Effector memory CD8-positive, alpha-beta T cell (primary cell): Measurements from ENCODE around the gene WWP2.
"Not testable (repeated sequence)": the region's sequence is repeated elsewhere in the genome, so short reads cannot be mapped to it uniquely, and the experiment has no call there.

Experiments used
- ATAC-seq: fragments of 150-1000 bp; cut with Tn5 transposase; replicated peaks from 2 replicates; pipeline ENCODE4 v1.10.0; 2021; ENCODE audit warnings: mild to moderate bottlenecking, moderate library complexity
- DNase-seq, 3 experiments: peaks; one replicate each; pipeline ENCODE4 v3.0.0; 2021
- H3K27ac Mint-ChIP-seq, 2 donors: one replicate each; pipeline ENCODE4 v1.8.0; 2022; ENCODE audit warnings: mild to moderate bottlenecking in 2 of 2, mixed read lengths in 2 of 2, moderate library complexity in 2 of 2
- H3K27me3 Mint-ChIP-seq, 2 donors: one replicate each; pipeline ENCODE4 v1.8.0; 2022; ENCODE audit warnings: mixed read lengths in 2 of 2
- H3K36me3 Mint-ChIP-seq: one replicate; pipeline ENCODE4 v1.8.0; 2022; ENCODE audit warnings: mild to moderate bottlenecking, moderate library complexity, mixed read lengths; ENCODE audit not compliant: insufficient read depth
- H3K4me1 Mint-ChIP-seq, 2 donors: one replicate each; pipeline ENCODE4 v1.8.0; 2022; ENCODE audit warnings: low read depth in 2 of 2, mixed read lengths in 2 of 2
- H3K4me3 Mint-ChIP-seq, 2 donors: one replicate each; pipeline ENCODE4 v1.8.0; 2022; ENCODE audit warnings: mild to moderate bottlenecking in 2 of 2, mixed read lengths in 2 of 2, moderate library complexity in 2 of 2
- H3K9me3 Mint-ChIP-seq, 2 donors: one replicate each; pipeline ENCODE4 v1.8.0; 2022; ENCODE audit warnings: mixed read lengths in 2 of 2

WWP2 gene

GRCh38 chr16:69941251-69942098 is 179.3 kb downstream of the WWP2 start:
- H3K4me1 Mint-ChIP-seq: no peaks in the 10 kb centered on the region
- H3K36me3 Mint-ChIP-seq: peaks cover 27% of the 10 kb centered on the region
- ATAC-seq (no peak), DNase-seq (no peak)
- no peaks in the 10 kb centered on the region for H3K27me3 Mint-ChIP-seq
- no peaks in the 10 kb centered on the region for H3K9me3 Mint-ChIP-seq
- H3K27ac Mint-ChIP-seq: no peak overlapping the region
- no peak overlapping the region for H3K4me3 Mint-ChIP-seq

DNA sequence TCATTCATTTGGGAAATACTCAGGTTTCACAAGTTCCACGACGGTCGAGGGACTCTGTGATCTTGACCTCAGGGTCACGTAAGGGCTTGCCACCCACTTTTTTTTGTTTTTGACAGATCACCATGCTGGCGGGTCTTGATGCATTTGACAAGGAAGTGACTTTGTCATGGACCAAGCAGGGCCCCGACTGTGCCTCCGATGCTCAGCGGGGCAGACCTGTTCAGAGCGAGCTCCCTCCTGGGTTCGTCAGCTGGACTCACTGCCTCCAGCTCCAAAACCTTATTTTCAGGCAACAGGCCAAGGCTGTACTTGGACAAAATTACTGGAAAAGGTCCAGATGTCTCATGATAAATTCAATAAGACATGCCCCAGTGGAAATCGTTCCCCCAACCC is 180.0 kb downstream of the WWP2 start:
- no peaks in the 10 kb centered on the region for H3K4me1 Mint-ChIP-seq
- H3K27me3 Mint-ChIP-seq: no peaks in the 10 kb centered on the region
- peaks cover 22% of the 10 kb centered on the region for H3K36me3 Mint-ChIP-seq
- no peaks in the 10 kb centered on the region for H3K9me3 Mint-ChIP-seq
- no peak for ATAC-seq
- no peak for DNase-seq
- H3K4me3 Mint-ChIP-seq: no peak overlapping the region
- no peak overlapping the region for H3K27ac Mint-ChIP-seq

DNA sequence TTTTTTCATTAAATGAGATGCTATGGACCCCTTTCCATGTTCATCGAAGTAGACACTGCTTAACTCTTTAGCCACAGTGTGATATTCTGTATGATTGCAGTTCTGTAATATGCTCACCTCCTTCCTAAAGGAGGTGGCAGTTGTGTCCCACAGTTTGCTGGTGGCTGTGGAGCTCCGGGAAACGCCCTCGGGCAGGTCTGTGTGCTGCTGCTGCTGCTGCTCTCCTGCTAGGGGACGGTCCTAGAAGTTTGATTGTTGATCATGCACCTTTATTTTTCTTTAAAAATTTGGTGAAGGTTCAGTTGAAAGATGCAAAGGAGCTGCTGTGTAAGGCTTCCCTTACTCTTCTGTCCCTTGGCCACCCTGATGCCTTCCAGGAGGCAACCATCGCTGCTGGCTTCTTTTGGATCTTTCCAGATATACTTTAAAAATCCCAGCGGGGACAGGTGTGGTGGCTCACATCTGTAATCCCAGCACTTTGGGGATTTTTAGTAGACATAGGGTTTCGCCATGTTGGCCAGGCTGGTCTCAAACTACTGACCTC is 180.6 kb downstream of the WWP2 start:
- no peak for DNase-seq
- Mint-ChIP-seq H3K4me3 (no peak overlapping the region), H3K27me3 (no peaks in the 10 kb centered on the region), H3K27ac (no peak overlapping the region), H3K9me3 (no peaks in the 10 kb centered on the region), H3K4me1 (no peaks in the 10 kb centered on the region), H3K36me3 (peaks cover 17% of the 10 kb centered on the region)
- no peak for ATAC-seq

GRCh38 chr16:69943241-69944036 is 181.3 kb downstream of the WWP2 start:
- H3K27me3 Mint-ChIP-seq, H3K27ac Mint-ChIP-seq: not testable (repeated sequence)

DNA sequence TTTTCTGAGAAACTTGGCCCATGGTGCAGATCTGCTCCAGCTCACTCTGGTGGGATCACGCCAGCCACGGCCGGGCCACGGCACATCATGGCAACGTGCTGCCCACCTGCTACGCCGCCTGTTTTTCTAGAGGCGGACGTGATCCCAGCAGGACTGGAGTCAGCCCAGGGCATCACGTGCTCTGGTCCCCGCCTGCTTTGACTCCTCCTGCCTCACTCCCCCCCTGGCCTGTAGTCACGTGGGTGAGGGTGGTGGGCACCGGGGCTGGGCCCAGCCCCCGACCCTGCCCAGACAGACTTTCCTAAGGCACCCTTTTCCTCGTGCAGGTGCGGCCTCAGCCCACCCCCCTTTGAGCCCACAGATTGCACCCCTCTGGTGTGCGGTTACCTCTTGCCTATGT is 188.3 kb downstream of the WWP2 start:
- H3K9me3 Mint-ChIP-seq, DNase-seq, H3K27me3 Mint-ChIP-seq, H3K4me3 Mint-ChIP-seq, ATAC-seq, H3K36me3 Mint-ChIP-seq, H3K27ac Mint-ChIP-seq, H3K4me1 Mint-ChIP-seq: not testable (repeated sequence)

More at GRCh38 chr16:69943241-69944036, 181.3 kb downstream of the WWP2 start:
- DNase-seq, H3K9me3 Mint-ChIP-seq, ATAC-seq, H3K4me3 Mint-ChIP-seq, H3K36me3 Mint-ChIP-seq, H3K4me1 Mint-ChIP-seq: not testable (repeated sequence)

DNA sequence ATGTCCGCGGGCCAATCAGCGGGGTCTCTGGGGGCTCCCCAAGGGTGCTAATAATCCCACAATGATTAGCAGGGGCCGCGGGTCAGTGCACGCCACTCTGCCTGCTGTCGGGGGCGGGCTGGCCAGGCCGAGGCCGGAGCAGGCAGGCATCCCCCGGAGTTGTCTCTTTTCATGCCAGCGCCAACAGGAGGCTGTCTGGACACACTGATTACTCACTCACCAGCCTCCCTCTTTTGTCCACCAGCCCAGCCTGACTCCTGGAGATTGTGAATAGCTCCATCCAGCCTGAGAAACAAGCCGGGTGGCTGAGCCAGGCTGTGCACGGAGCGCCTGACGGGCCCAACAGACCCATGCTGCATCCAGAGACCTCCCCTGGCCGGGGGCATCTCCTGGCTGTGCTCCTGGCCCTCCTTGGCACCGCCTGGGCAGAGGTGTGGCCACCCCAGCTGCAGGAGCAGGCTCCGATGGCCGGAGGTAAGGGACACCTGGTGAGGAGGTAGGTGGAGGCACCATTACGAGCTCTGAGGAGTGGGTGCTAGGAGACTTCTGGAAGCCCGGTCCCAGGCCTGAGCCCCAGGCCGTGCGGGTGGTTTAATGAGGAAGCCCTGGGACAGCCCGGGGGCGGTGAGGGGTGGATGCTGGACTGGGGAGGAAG is 189.0 kb downstream of the WWP2 start, which contains the start of gene CLEC18A:
CLEC18A (plus strand) TSS at position 318 of the 655 bp plus-strand sequence; CDS start at position 351, 33 bp downstream.
- not testable (repeated sequence) for DNase-seq, H3K27me3 Mint-ChIP-seq, H3K36me3 Mint-ChIP-seq, H3K4me3 Mint-ChIP-seq, H3K4me1 Mint-ChIP-seq, H3K9me3 Mint-ChIP-seq, ATAC-seq, H3K27ac Mint-ChIP-seq

- not testable (repeated sequence) for DNase-seq, H3K36me3 Mint-ChIP-seq, H3K9me3 Mint-ChIP-seq, H3K4me1 Mint-ChIP-seq, ATAC-seq, H3K27me3 Mint-ChIP-seq, H3K27ac Mint-ChIP-seq, H3K4me3 Mint-ChIP-seq
These were observed 189.5 kb downstream of the WWP2 start for GRCh38 chr16:69951672-69952031.

GRCh38 chr16:69952116-69952515 is 190.0 kb downstream of the WWP2 start:
- not testable (repeated sequence) for H3K4me1 Mint-ChIP-seq, H3K36me3 Mint-ChIP-seq, ATAC-seq, H3K4me3 Mint-ChIP-seq, H3K27me3 Mint-ChIP-seq, DNase-seq, H3K27ac Mint-ChIP-seq, H3K9me3 Mint-ChIP-seq

DNA sequence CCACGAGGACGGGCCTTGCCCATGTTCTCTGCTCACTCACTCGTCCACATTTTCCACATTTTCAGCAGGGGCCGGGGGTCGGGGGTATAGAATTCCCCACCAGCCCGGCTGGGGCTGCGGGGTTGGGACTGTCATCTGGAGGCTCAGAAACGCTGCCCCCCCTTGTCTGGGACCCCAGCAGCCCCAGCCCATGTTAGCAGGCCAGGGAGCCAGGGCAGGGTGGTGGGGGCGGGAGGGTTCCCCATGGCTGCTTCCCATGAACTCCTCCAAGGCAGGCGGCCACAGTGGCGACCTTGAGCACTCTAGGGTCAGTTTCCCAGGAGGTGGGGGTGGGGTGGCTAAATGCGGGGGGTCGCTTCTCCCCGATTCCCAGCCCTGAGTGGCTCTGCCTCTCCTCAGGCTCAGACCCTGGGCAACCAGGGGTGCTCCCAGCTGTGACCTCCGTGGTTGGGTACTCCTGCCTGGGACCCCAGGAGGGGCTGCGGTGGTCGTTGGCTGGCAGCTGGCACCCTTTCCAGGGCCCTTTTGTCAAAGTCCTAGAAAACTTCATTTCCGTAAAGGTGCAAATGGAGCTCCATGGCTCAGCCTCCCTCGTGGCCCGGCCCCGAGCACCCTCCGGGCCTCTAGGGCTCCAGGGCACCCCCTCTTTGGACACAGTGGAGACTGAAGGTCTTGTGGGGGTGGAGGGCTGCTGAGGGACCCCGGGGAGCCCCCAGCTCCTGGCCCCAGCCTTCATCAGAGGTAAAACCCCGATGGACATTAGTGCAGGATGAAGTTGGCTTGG is 190.6 kb downstream of the WWP2 start:
- not testable (repeated sequence) for DNase-seq, H3K36me3 Mint-ChIP-seq, ATAC-seq

DNA sequence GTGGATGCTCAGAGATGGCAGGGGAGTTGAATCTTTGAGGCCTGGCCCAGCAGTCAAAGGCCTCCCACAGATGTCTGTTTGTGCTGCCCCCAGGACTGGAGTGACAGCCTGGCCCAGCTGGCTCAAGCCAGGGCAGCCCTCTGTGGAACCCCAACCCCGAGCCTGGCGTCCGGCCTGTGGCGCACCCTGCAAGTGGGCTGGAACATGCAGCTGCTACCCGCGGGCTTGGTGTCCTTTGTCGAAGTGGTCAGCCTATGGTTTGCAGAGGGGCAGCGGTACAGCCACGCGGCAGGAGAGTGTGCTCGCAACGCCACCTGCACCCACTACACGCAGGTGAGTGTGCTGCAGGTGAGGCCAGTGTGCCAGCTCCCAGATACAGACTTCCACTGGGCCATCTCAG is 192.1 kb downstream of the WWP2 start:
- not testable (repeated sequence) for H3K4me1 Mint-ChIP-seq, H3K9me3 Mint-ChIP-seq, H3K27ac Mint-ChIP-seq, H3K36me3 Mint-ChIP-seq, H3K4me3 Mint-ChIP-seq, ATAC-seq, H3K27me3 Mint-ChIP-seq, DNase-seq

More for the DNA sequence above, 190.6 kb downstream of the WWP2 start:
- not testable (repeated sequence) for H3K4me1 Mint-ChIP-seq, H3K9me3 Mint-ChIP-seq, H3K4me3 Mint-ChIP-seq, H3K27ac Mint-ChIP-seq, H3K27me3 Mint-ChIP-seq

- H3K27me3 Mint-ChIP-seq, H3K4me3 Mint-ChIP-seq, H3K36me3 Mint-ChIP-seq, H3K9me3 Mint-ChIP-seq, H3K27ac Mint-ChIP-seq, DNase-seq, ATAC-seq, H3K4me1 Mint-ChIP-seq: not testable (repeated sequence)
These were observed 201.2 kb downstream of the WWP2 start for GRCh38 chr16:69963312-69963711.

GRCh38 chr16:69964960-69965660 is 203.0 kb downstream of the WWP2 start:
- not testable (repeated sequence) for H3K27ac Mint-ChIP-seq, H3K4me3 Mint-ChIP-seq, H3K36me3 Mint-ChIP-seq, ATAC-seq, DNase-seq, H3K4me1 Mint-ChIP-seq, H3K27me3 Mint-ChIP-seq, H3K9me3 Mint-ChIP-seq
